Stimulated activated CD4-positive, alpha-beta T cell treated with anti-CD3 and anti-CD28 coated beads, Interleukin-15, amount 100 ng/mL, for 48 hours (primary cell): ENCODE data around the gene RNF112.

ENCODE experiments used
- DNase-seq, 2 donors: peaks; one replicate each; pipeline ENCODE4 v3.0.0-alpha.2; 2020; ENCODE audit warnings: low read depth in 2 of 2

RNF112 gene

GRCh38 chr17:19387921-19388521 is 23.0 kb upstream of the RNF112 start:
- DNase-seq = no peak

DNA sequence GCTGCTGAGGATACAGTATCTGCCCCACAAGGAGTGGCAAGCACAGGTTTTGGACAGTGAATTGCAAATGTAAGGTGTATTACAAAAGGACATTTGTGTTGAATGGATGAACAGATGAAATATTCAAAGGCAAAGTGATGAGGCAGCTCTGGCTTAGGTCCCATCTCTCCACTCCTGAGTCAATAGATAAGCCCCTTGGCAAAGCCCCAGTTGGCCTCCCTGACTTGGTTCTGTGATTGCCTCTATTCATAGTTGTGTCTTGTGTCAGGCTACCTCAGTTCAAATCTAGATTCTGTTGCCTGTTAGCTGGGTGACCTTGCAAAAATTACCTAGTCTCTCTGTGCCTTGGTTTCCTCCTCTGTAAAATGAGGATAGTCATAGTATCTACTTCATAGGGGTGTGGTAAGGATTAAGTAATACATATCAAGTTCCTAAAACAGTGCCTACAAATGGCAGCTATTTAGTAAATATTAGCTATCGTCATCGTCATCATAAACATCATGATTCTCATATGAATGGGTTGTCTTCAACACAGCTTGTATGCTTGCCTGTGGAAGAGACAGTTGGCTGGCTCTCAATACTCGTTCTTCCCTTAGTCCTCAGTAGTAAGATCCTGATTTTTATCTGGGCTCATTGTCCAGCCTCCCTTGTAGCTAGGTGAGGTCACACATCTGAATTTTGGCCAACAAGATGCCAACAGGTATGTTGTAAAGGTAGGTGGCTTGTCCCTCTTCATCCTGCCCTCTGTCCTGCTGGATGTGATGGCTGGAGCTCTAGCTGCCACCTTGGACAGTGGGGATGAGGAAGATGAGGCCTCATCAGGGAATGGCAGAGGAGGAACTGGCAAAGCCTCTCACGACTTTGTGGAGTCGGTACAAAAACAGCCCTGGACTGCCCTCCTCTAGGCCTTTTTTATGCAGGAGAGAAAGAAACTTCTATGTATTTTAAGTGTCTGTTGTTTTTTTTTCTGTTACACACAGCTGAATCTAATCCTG is 21.9 kb upstream of the RNF112 start:
- DNase-seq = no peak

DNA sequence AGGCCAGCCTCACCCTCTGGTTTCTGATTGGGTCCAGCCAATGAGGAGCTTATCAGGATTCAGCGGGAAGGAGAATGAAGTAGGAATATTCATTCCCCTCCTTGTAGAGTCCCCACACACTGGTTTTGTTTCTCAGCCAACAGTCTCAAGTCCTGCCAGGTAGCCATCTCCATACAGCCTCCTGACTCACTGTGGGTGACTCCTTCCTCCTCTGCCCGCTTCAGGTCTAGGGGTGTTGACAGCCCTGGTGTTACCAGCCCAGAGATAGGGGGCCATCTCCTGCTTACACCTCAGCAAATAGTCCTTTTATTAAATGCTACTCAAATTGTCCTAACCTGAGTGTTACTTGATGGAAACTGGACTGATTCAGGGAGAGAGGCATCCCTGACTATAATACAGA is 20.1 kb upstream of the RNF112 start:
- no peak for DNase-seq

- DNase-seq = no peak
Measured at GRCh38 chr17:19391432-19391831, 19.6 kb upstream of the RNF112 start.

DNA sequence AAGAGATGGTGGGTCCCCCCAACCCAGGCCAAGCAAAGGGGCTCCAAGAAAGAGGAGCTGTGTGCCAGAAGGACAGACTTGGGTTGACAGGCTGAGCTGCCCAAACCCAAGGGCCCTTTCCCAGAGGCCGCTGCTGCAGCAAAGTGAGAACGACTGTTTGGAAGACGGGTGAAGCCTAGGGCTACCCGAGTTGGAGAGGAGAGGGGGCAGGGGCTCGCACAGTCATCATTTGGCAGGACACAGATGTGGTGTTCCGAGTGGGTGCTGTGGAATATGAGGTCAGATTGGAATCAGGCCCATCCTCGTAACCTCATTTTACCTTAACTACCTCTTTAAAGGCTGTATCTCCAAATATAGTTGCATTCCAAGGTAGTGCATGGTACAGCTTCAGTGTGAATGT is 18.7 kb upstream of the RNF112 start:
- DNase-seq = no peak

- no peak for DNase-seq
Measured at GRCh38 chr17:19397556-19398041, 13.4 kb upstream of the RNF112 start.

DNA sequence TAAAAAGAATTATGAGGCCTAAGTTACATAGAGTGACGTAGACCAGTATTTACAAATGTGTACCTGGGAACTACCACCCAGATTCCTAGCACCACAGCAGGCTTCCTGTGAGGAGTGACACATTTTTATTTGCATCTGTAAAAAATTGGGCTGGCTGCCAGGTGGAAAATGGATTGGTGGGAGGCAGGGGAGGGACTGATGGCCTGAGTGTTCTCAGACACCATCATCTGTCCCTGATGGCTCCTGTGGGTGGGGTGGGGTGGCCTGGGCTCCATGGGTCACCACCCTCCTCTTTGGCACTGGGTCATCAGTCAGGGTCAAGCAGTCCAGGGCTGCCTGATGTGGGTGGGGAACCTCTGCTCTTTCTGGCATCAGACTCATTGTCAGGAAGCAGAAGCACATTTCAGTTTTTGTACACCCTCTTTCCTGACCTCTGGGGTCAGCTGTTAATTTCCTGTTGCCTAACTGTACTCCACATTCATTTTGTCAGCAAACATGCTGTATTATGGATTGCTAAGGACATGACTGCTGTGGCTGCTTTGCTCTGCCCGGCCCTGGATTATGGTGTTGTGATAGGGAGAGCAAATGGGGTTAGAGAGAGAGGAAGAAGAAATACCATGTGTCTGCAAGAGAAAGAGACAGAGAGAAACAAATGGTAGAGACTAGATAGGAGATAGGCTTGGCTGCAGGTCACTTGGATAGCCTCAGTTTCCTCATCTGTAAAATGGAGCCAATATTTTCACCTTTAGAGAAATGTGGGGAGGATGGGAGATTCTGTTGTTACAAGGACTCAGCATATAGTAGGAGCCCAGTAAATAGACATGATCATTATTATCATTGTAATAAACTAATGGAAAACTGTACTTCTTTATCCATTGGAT is 12.5 kb upstream of the RNF112 start:
- DNase-seq = no peak

DNA sequence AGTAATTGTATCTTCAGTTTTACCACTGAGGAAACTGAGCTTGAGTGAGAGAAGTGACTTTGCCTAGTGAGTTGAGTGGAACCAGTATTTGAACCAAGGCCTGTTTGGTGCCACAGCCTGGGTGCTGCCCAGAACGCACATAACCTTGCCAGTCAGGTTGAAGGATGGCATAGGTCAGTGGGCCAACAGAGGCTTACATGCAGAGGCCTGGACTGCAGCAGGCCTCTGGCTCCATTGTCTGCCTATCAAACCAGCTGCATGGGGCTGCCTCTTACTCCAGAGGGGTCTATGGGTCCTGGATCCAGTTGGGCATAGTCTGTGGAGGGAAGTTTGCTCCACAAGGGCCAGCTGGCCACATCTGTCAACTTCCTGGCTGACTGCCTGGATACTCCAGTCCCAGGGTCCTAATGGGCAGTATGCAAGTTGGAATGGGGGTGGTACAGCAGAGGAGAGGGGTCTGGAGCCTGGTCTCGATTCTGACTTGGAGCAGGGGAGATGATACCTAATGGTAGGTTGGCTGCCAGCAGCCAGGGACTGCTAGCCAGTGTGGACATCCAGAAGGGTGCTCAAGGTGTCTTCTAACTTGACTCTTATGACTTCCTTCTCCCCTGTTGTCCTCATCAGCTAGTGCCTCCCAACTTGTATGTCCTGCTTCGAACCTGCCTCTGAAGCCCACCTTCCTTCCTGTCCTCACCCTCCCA is 11.1 kb upstream of the RNF112 start:
- no peak for DNase-seq

DNA sequence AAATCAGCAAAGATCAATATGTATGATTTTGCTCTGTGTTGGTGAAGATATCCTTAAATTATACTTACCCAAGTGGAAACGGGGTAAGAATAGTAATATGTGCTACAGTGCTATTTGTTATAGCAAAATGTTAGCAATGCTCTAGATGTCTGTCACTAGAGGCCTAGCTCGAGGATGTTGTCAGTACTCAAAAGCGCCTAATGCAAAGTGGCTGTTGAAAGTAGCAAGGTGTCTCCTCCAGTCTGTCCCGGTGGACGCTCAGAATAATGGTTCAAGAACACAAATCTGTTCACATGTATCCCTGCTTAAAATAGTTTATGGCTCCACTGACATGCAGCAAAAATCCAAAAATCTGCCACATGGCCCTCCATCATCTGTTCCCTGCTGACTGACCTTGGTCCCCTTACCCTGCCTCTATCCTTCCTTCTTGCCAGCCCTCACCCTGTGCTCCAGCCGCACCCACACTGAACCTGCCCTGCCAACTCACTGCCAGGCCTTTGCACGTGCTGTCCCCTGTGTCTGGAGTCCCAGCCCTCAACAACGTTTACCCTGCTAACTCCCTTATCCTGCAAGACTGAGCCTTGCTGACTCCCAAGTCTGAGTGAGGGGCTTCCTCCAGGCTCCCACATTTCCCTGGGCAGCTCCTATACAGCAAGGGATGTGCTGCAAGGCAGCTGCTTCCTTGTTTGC is 9.6 kb upstream of the RNF112 start:
- no peak for DNase-seq

DNA sequence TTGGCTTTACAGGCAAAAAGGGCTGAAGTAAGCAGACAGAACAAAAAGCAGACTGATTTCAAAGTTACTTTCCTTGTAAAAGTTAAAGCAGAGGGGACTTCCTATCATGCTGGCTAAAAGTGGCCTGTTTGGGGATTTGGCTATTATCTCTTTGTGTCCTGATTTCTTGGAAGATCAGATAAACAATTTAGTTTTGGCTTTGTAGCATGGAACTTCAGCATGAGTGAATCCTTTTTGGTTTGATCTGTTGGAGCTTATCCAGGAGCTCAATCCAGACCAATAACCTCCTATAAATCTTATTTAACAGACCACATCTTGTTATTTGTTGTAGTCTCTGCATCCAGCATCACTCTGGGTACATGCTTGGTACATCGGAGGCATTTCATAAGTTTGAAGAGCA is 8.9 kb upstream of the RNF112 start:
- no peak for DNase-seq

DNA sequence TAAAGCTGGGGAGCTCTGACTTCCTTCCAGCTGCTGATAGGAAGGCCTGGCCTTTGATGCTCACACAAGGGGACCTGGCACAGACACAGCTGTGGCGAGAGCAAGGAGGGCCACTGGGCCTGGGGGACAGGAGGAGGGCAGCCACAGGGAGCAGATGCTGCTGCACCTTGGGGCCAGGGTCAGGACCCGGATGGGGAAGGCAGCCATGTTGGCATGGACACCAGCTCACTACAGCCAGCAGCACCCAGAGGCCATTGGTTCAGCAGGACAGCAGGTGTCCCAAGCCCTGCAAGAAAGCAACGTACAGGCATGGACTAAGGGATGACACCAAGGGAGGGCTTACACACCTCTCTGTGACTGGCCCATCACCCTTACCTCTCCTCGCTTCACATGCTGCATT is 8.0 kb upstream of the RNF112 start:
- no peak for DNase-seq

DNA sequence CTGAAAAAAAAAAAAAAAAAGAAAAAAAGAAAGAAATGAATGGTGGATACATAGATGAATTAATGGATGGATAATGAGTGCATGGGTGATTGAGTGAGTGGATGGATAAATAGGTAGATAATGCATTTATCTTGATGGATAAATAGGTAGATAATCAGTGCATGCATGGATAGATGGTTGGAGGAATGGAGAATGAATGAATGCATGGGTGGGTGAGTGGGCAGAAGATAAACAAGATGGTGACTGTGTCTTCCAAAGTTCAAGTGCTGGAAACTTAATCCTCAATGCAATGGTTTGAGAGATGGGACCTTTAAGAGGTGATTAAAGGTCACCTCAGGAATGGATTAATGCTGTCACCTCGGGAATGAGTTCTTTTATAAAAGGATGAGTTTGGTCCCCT is 6.8 kb upstream of the RNF112 start:
- DNase-seq = no peak

- DNase-seq = no peak
Measured at GRCh38 chr17:19405114-19405513, 5.9 kb upstream of the RNF112 start.

DNA sequence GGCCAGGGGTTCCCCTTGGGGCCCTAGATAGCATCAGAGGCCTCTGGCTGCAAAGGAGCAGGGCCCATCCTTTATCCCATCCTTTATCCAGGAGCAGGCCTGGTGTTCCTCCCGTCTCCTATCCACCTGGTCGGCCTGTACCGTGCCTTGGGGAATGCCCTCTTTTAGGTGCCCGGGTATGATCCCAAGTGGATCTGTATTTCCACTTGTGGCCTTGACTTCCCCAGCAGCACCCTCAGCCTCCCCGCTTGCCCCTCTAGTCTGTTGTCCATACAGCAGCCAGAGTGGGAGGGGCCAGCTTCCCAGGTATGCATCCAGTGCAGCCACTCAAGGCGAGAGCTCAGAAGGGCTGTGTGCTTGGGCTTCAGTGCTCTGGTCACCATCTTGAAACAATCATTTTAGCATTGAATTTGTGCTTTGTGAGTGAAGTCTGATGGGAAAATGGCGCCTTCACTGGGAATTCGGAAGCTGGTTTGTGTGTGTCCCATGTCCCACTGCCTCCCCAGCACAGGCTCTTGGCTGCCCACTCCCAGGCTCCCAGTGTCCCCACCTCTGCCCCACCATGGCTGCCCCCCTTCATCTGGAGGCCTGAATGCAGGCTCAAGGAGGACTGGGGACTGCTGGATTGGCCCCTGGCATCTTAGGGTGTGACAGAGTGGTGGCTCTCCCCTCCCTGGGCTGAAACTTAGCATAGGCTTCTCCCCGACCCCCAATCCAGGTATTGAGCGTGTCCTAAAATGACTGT is 3.3 kb upstream of the RNF112 start:
- DNase-seq = no peak

GRCh38 chr17:19408346-19408710 is 2.7 kb upstream of the RNF112 start:
- DNase-seq = no peak

- no peak for DNase-seq
Measured at GRCh38 chr17:19409066-19409465, 2.0 kb upstream of the RNF112 start.

- DNase-seq = peak in 1 of 2 donors; percentile 12
Measured at GRCh38 chr17:19409509-19409908, 1.5 kb upstream of the RNF112 start.

DNA sequence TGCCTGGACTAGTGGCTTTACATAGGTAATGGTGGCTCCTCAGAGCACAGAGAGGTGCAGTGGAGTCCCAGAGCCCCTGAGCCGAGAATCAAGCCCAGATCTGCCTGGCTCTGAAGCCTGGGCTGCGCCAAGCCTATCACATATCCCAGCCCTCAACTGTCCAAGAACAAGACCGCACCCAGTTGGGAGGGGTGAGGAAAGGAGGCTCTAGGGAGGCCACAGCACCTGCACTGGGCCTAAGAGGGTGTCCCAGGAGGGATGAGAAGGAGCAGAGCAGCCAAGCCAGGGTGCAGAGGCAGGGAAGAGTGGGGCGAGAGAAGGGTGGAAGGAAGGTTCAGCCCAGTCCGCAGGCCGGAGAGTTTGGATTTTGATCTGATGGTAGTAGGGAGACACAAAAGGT is 941 bp upstream of the RNF112 start:
- no peak for DNase-seq

DNA sequence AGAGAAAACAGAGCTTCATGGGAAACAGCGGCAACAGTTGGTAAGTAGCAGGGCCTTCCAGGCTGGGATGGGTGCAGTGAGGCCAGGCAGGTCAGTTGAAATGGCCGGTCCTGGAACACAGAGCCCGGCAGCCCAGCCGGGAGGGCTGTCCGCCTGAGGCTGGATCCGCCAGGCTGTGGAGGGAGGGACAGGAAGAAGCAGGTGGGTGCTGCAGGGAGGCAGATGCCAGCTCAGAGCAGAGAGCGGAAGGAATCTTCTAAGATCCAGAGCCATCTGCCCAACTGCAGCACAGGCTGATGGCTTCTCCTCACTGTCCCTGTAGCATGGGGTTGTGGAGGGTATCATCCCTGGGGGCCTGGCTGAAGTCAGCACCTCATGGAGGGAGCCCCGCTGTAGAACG is 599 bp downstream of the RNF112 start:
- DNase-seq = no peak

DNA sequence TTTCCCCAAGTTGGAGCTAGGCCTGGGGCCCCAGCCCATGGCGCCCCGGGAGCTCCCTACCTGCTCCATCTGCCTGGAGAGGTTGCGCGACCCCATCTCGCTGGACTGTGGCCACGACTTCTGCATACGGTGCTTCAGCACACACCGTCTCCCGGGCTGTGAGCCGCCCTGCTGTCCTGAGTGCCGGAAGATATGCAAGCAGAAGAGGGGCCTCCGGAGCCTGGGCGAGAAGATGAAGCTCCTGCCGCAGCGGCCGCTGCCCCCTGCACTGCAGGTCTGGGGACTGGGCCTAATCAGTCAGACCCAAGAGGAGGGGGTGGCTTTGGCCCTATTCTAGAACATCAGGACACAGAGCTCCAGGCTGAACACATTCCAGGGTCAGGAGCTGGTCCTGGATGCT is 1.5 kb downstream of the RNF112 start:
- DNase-seq = no peak
